ENCODE results near the gene FOXL1.

Gene FOXL1

DNA sequence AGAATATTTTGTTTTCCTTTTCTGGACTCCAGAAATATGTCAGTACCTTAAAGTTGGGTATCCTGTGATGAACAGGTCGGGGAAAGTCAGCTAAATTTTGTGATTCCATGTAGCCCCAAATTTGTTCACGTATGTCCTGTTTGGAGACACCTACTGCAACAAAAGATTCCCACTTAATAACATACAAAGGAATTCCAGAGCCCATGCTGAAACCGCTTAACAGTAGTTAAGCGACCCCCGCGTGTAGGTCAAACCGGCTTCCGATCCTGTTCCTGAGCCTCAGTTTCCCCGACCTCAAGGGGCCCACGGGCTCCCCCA lies 23.8 kb upstream of the FOXL1 start:
- no peak for DNase-seq (ENCODE audit: low read depth in 1 of 2, low spot score in 1 of 2)
- in situ Hi-C loops (cut with HindIII; ENCODE audit: low pct_unique_long_range_greater_than_20kb, low sequenced_read_pairs) = no loop called here
- TF ChIP-seq JUND (IDR thresholded peaks at IDR 0.05; ENCODE audit: low read depth) = no peak

DNA sequence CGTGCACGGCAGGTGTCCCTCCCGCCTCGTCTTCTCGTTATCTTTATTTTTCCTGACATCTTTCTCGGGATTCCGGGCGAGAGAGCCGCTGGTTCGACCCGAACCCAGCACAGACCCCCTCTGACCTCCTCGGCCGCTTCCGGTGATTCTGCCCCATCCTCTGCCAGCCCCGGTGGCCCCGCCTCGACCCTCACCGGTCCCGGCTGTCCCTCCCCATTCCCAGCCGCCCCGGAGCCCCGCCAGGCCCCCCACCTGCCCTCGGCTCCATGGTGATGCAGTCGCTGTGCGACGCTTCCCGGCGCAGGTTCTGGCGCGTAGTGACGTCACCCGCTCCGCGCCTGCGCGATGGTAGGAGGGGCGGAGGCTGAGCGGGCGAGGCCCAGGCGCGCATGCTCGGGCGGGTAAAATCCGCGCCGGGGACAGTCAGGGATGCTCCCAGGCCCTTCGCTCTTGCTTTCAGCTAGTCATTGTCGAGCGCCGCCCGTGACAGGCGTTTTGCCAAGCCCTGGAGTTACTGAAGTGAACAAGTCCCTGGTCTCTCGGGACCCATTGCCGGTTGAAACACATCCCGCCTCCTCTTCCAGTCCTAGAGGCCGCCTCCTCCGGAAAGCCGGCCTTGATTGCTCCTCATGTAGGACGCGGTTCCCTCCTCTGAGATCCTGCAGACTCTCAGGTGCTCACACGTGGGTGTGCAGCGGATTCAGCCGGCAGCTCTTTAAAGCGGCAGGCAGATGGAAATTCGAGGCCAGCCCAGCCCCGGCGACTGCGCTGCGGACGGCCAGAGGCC lies 23.2 kb upstream of the FOXL1 start, which contains the start of gene MTHFSD:
Gene MTHFSD (minus strand): TSS at position 319 of the 787 bp plus-strand sequence. CDS start 51 bp downstream, at position 268.
- peak; percentile 96 to 98 for DNase-seq (ENCODE audit: low read depth in 1 of 2, low spot score in 1 of 2)
- in situ Hi-C loops (cut with HindIII; ENCODE audit: low pct_unique_long_range_greater_than_20kb, low sequenced_read_pairs) = no loop called here
- no peak for TF ChIP-seq JUND (IDR thresholded peaks at IDR 0.05; ENCODE audit: low read depth)

GRCh38 chr16:86555704-86556075 lies 22.7 kb upstream of the FOXL1 start:
- in situ Hi-C loops (cut with HindIII; ENCODE audit: low pct_unique_long_range_greater_than_20kb, low sequenced_read_pairs) = no loop called here
- DNase-seq (ENCODE audit: low read depth in 1 of 2, low spot score in 1 of 2) = no peak
- TF ChIP-seq JUND (IDR thresholded peaks at IDR 0.05; ENCODE audit: low read depth) = no peak

DNA sequence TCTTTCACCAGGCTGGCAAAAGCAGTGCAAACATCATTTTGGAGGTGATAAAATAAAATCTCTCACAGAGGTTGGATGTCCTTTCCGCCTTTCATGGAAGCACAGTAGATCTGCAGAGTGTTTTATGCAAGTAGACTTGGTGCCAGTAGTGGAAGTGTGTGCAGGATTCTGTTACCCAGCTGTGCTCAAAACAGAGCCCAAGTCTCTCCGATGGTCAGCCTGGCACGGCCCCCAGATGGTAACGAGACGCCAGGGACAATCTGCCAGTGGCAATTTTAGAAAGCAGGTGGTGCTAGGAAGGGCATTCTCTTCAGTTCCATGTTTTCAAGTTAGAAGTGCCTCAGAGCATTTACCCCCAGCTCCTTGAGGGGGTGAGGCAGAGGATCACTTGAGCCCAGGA lies 21.8 kb upstream of the FOXL1 start:
- DNase-seq (ENCODE audit: low read depth in 1 of 2, low spot score in 1 of 2) = no peak
- TF ChIP-seq JUND (IDR thresholded peaks at IDR 0.05; ENCODE audit: low read depth) = no peak
- in situ Hi-C loops (cut with HindIII; ENCODE audit: low pct_unique_long_range_greater_than_20kb, low sequenced_read_pairs) = no loop called here

GRCh38 chr16:86557587-86557986 lies 20.8 kb upstream of the FOXL1 start:
- in situ Hi-C loops (cut with HindIII; ENCODE audit: low pct_unique_long_range_greater_than_20kb, low sequenced_read_pairs) = no loop called here

DNA sequence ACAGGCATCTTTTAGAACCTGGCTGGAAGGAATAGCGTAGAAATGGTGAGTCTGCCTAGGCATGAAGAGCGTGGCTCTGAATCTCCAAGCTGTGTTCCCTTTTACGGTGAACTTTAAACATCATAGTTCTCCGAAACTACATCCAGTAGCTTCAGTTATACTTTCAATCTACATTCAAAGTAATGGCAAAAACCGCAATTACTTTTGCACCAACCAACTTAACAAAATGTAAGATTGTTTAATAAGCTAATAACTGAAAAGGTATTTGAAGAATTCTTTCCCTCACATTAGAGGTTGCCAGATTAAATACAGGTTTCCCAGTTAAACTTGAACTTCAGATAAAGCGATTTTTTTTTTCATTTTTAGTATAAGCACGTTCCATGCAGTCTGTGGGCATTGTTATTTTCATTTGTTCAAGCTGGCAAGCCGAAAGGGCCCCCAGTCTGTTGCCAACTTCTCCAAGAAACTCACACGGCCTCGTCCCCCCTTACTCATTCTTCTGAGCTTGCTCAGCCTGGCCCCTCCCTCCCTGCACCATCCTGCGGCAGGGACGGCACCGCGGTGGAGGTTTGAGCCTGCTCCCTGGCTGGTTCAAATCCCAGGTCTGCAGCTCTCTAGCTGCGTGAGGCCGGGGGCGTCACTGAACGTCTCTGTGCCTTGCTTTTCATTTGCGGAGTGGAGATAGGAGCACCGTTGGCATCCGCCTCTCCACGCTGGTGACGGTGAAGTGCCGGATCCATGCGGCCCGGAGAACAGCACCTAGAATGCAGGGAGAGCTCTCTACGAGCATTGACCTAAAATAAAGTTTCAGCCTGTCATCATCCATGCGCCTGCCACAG lies 19.8 kb upstream of the FOXL1 start:
- TF ChIP-seq JUND (IDR thresholded peaks at IDR 0.05; ENCODE audit: low read depth) = no peak
- DNase-seq (ENCODE audit: low read depth in 1 of 2, low spot score in 1 of 2) = no peak
- in situ Hi-C loops (cut with HindIII; ENCODE audit: low pct_unique_long_range_greater_than_20kb, low sequenced_read_pairs) = no loop called here

More at GRCh38 chr16:86557587-86557986, 20.8 kb upstream of the FOXL1 start:
- no peak for TF ChIP-seq JUND (IDR thresholded peaks at IDR 0.05; ENCODE audit: low read depth)
- DNase-seq (ENCODE audit: low read depth in 1 of 2, low spot score in 1 of 2) = no peak

GRCh38 chr16:86559802-86560305 lies 18.5 kb upstream of the FOXL1 start:
- in situ Hi-C loops (cut with HindIII; ENCODE audit: low pct_unique_long_range_greater_than_20kb, low sequenced_read_pairs) = no loop called here
- TF ChIP-seq JUND (IDR thresholded peaks at IDR 0.05; ENCODE audit: low read depth) = no peak
- no peak for DNase-seq (ENCODE audit: low read depth in 1 of 2, low spot score in 1 of 2)

- TF ChIP-seq JUND (IDR thresholded peaks at IDR 0.05; ENCODE audit: low read depth) = no peak
- in situ Hi-C loops (cut with HindIII; ENCODE audit: low pct_unique_long_range_greater_than_20kb, low sequenced_read_pairs) = no loop called here
- DNase-seq (ENCODE audit: low read depth in 1 of 2, low spot score in 1 of 2) = no peak
These were observed 16.0 kb upstream of the FOXL1 start for GRCh38 chr16:86562356-86562755.

DNA sequence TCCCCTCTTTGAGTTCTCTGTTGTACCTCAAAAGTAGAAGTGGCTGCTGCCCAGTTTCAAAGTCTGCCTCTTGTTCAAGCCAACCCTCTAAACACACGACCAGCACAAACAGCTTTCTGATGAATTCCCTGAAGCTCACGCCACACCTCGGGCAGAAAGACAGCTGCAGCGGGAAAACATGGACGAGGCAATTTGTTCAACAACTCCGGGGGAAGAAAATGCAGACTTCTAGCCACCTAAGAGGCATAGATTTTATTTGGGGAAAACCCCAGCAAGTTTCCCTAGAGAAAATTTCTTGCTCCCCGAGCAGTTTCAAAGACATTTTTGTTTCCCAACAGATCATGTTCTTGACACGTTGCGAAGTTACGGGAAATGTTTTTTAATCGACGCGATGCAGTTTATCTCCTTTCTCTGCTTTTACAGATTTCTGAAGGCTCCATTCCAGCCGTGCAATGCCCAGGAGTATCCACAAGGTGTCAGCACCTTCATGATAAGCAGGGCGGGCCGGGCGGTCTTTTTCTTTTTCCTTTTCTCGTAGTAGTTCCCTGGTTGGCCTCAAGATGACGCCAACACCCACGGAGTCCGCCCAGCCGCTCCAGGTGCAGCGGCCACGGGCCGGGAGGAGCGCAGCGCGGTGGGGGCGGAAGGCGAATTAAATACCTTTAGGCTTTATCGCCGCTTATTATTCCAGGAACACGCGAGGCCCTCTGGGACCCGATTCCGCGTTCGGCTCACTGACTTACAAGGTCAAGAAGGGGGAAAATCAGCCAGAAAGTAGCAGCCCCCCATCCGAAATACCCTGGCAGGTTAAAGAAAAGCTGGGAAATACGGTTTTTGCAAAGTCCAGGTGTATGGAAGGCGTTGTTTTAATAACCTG lies 14.6 kb upstream of the FOXL1 start:
- TF ChIP-seq JUND (IDR thresholded peaks at IDR 0.05; ENCODE audit: low read depth) = no peak
- in situ Hi-C loops (cut with HindIII; ENCODE audit: low pct_unique_long_range_greater_than_20kb, low sequenced_read_pairs) = no loop called here
- peak; percentile 91 to 93 for DNase-seq (ENCODE audit: low read depth in 1 of 2, low spot score in 1 of 2)

DNA sequence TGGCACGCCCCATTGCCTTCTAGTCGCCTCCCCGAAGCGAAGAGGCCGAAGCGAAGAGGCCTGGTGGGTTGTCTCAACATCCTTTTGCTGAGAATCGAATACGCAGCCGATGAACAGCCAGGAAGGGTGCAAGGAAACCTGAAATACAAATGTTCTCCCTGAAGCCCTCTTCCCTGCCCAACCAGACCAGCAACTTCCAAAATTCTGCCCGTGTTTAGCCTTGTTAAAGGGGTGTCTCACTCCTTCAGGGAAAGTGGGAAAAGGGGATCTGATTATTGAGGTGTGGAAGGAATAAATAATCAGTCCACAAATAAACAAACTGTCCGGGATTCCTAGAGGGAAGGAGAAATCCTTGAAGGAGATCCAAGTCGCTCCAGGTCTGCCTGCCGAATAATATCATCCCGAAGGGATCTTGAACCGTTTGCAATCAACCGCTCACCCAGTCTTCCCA lies 13.1 kb upstream of the FOXL1 start:
- no peak for DNase-seq (ENCODE audit: low read depth in 1 of 2, low spot score in 1 of 2)
- in situ Hi-C loops (cut with HindIII; ENCODE audit: low pct_unique_long_range_greater_than_20kb, low sequenced_read_pairs) = no loop called here
- no peak for TF ChIP-seq JUND (IDR thresholded peaks at IDR 0.05; ENCODE audit: low read depth)

DNA sequence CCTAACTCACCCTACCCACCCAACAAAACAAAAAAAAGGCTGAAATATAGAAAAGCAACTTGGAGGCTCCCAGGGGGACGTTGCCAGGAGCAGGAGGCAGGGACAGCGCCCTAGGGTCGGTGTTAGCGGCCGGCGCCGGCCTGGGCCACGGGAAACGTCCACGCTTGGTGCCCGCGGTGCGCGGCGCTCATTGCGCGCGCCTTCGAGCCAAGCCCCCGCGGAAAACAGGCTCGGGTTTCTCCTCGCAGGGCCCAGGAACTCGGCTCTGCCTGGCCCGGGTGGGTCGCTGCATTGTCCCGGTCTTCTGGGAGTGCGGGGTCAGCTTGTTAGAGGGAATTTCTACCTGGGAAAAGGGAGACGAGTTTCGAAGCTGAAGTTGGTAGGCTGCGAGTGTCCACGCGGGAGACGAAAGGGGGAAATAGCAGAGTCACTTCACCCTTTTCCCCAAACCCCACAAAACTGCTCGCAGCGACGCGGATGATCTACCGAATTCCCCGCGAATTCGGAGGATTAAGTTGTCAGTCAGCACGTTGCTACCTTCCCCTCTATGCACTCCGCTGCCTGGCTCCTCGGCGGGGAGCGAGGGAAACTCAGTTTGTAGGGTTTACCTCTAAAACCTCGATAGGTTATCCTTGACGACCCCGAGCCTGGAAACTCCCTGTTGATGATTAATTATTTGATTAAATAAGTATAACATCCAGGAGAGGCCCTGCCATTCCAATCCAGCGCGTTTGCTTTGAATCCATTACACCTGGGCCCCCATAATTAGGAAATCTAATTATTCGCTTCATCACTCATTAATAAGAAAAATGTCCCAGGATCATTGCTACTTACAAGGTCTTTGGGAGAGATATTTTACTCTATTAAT lies 12.5 kb upstream of the FOXL1 start:
- in situ Hi-C loops (cut with HindIII; ENCODE audit: low pct_unique_long_range_greater_than_20kb, low sequenced_read_pairs) = no loop called here
- no peak for DNase-seq (ENCODE audit: low read depth in 1 of 2, low spot score in 1 of 2)
- TF ChIP-seq JUND (IDR thresholded peaks at IDR 0.05; ENCODE audit: low read depth) = no peak

Data from T47D (cell line).